Medulla oblongata (tissue), 1 donor: ENCODE results near the gene KRT82.

Source experiments
- DNase-seq: peaks from one replicate; pipeline ENCODE4 v3.0.0-alpha.2; 2015; ENCODE audit errors: extremely low spot score

Gene KRT82

DNA sequence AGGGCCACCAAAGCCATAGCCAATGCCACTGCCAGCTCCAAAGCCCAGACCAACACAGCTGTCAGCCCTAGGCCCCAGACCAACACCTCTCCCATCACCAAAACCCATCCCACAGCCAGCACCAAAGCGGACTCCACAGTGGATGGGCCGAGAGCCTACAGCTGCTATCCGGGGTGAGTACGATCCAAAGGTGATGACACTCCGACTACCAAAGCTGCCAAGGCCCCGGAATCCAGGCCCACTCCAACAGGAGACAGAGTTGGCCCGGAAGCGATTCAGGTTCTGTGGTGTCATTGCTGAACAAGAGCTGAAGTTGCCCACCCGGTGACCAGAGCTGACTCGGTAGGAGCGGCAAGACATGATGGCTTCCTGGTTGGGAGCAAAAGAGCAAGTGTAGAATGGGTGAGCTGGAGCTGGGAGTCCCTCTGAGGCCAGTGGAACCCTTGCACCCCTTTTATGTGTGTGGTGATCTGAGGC is 20.9 kb downstream of the KRT82 start, which contains the start of gene KRT84:
TSS of gene KRT84 (minus strand) at position 427 of the 477 bp plus-strand sequence. CDS start at position 360, 67 bp downstream.
- no peak for DNase-seq

DNA sequence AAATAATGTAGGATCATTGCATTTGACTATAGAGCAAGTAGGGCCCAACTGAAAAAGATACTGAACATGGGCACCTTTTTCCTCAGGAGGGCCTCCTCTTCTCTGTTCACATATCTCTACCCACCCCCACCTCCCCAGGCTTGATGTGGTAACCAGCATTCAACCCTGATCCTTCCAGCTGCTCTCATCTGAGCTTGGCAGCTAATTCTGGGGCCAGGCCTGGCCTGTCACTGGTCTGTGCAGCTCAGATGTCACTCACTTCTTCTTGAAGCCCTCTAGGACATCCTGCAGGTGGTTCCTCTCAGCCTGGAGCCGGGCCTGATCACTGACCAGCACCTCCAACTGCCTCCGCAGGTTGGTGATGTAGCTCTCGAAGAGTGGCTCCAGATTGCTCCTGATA is 22.8 kb downstream of the KRT82 start:
- no peak for DNase-seq

DNA sequence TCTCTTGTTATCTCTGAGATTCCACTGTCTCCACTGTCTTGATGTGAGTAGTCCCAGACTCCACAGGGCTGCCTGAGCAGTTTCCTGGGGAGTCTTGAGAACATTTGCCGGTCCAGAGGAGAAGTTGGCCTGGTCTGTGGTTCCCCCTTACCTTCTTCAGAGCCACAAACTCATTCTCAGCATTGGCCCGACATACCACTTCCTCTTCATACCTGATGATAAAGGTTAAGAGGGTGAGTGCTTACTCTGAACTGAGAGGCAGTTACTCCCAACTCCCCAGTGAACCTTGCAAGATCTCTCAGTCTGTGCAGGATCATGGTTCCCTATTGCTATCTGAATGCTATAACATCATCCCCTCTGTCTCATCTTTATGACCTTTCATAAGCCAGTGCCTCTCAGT is 23.3 kb downstream of the KRT82 start:
- DNase-seq = no peak

DNA sequence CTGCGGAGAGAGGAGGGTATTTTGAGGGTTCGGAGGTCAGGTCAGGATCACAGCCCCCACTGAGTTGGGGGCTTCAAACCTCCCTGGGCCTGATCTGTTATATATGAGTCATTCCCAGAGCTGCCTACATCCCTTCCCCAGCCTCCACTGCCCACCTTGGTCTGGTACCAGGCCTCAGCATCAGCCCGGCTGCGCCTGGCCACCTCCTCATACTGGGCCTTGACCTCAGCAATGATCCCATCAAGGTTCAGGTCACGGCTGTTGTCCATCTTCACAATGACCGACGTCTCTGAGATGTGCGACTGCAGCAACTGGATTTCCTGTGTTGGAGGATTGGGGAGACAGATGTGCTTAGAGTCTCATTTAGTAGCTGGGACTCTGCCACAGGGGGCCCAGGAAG is 24.9 kb downstream of the KRT82 start:
- no peak for DNase-seq

DNA sequence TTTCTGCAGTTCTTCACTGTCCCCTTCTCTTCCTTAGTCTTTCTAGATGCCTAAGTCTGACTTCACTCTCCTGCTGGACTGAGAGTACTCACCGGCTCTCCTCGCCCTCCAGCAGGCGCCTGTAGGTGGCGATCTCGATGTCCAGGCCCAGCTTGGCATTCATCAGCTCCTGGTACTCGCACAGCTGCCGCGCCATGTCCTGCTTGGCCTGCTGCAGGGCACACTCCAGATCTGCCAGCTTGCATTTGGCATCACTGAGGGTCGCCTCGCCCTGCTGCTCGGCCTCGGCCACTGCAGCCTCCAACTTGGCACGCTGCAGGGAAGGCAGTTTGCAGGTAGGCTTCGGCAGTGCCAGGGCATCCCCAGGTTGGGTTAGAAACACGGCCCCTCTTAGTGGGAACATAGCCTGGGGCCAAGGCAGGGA is 25.9 kb downstream of the KRT82 start:
- peak; percentile 63 for DNase-seq

DNA sequence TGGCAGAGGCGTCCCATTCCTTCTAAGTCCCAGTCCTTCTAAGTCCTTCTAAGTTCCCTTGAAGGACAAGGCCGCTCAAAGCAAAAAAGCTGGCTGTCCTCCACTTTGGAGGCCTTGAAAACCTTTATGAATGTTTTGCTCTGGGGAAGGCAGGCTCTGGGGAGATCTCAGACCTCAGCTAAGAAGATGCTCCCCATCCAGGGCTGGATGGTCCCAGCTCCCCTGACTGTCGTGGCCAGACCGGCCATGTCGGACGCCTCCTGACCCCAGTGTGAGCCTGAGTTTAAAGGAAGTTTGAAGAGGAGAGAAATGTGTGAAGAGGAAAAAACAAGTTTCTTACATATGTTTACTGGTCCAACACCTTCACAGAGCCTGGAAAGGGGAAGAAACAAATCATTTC is 26.6 kb downstream of the KRT82 start:
- DNase-seq = no peak

DNA sequence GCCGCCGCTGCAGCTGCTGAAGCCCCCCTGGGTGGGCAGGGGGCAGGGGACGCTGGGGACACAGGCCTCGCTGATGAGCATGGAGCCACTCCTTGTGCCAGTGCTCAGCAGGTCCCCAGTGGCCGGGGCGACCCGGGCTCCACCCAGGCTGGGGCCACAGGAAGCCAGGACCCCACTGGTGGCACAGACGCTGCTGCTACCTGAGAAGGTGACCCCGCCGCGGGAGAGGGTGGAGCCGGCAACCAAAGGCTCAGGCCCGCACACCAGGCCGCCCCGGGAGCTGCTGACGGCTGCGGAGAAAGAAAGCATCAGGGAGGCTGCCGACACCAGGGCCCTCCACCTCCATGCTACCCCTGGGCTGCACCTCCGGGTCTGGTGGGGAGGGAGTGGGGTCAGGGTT is 28.0 kb downstream of the KRT82 start:
- DNase-seq = no peak

DNA sequence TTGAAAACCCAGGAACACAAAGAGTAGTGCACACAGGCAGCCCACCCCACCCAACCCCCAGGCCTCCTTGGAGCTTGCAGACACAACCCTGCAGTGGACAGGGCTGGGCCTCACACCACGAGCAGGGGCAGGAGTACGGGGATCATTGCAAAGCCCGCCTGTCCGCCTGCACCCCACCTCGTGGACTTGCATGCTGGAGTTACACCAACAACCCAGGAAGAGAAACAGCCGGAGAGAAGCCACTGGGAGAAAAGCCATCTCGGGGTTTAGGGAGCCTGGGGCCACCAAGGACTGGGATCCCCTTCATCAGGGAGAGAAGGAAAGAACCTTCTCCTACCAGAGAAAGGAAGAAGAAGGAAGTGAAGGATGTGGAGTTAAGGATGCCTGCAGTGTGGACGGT is 28.9 kb downstream of the KRT82 start:
- no peak for DNase-seq

DNA sequence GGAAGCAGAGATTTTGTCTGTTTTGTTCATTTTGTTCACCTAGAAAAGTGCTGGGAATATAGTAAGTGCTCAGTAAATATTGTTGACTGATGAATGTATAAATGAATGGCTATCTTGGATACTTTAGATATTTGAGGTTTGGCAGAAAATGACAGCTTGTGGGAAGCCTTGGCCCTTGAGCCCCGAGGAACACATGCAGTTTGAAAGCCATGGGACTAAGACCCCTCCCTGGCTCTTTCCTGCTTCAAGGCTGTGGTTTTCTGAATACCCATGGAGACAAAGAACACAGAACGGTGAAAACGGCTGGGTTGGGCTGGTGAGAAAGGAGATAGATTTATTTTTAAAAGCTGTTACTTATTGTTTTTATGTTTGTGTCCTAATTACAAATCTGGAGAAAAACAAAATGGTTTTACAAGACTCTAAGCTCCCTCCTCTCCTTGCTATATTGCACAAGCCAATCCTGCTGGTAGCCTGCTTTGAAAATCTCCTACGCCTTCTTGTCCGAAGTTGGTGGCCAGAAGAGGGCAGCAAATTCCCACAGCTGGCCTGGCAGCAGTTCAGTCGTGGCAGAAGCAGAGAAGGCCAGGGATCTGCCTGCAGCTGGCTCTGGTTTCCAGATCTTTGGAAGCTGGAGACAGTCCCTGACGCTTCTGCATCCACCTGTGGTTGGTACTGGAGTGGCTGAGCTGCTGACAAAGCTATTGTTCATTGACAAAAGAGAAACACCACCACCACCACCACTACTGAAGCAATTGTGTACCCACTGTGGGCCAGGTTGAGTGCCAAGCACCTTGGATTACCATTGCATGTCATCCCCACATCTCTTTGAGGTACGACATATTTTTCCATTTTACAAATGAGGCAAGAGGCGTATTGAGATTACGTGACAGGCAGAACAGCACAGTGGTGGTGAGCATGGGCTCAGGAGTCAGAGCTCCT is 33.6 kb downstream of the KRT82 start:
- DNase-seq = peak; percentile 92

DNA sequence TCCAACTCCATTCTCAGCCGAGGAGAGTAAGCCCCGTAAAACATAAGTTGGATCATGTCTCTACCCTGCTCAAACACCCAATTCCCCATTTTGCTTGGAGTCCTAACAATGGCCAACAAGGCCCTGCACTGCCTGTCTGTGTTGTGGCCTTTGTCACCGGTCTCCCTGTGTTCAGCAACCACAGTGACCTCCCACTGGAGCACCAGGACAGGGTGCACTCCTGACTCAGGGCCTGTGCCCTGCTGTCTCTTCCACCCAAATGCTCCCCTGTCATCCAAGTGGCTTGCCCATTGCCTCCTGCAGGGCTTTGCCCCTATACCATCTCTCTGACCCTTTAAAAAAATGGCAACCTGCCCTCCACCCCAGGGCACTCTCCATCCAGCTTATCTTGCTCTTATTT is 34.4 kb downstream of the KRT82 start:
- no peak for DNase-seq

DNA sequence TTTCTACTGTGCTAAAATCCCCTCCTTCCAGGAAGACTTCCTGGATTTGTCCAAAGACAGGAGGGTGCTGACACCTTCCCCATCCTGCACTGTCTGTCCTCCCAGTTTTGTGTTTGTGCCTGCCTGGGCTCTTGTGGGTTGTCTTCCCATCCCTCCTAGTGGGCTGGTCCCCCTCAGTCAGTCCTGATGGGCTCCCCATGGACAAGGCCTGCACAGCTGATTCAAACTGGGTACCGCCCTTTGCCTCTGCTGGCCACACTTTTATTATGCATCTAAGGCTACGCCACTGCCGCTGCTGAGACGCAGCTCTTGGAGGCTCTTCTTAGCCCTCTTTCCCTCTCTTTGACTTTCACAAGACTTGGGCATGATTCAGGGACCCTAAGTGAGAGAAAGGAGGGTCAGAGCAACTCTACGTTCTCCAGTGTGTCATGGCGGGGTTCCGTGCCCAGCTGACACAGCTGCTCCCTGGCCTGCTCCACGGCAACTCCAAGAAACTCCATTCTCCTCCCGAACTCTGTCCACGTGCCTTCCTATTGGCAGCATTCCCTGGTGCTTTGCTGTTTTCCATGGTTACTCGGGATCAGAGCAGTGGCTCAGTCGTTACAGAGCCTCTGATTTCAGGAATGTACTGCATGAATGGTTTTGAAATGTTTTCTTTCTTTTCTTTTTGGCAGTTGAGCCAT is 35.1 kb downstream of the KRT82 start:
- DNase-seq = peak; percentile 91

DNA sequence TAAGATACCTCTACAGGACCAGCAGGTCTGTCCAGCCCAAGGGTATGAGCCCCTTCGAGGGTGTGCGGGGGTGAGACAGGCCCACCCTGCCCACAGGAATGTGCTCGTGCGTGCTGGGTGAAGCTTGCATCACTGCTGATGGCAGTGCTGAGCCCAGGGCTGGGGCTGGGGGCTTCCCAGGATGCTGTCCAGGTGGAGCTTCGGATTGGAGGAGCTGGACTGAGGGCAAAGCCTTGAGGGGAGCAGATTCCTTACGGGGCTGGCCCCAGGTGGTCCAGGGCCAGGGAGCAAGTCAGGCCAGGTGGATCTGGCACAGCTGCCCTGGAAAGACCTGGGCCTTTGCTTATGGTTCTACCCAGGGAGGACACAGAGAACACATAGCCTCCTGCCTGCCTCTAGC is 36.3 kb downstream of the KRT82 start:
- DNase-seq = no peak

DNA sequence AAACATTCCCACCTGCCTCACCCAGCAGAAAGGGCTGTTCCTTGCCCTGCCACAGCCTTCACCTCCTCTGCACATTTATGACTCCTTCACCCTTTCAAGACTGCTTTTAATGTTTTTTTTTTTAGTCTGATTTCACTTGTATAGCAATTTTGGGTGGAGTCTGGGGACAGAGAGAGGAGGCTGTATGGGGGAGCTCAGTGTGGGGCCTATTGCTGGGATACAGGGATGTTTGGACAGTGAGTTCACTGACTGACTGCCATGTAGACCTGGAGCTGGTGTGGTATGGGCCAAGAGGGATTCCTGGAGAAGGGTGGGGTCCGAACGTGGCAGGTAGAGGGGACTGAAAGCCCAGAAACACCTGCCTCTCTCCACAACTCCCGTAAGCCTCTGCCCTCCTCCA is 36.9 kb downstream of the KRT82 start:
- no peak for DNase-seq

DNA sequence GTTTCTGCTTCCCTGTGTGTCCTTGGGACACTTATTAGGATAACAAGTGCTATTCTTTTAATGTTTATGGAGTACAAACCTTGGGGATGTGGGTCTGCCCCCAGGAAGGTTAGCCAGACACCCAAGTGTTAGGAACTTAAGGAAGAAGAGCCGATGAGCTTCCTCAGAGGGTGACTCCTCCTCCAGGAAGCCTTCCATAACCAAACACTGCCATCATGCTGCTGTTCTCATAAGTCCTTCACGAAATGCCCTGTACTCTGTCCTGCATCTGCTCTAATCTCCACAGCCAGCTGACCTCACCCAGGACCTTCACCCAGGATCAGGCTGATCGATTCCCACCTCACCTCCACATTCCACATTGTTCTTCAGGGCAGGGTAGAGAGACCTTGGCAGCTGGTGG is 37.6 kb downstream of the KRT82 start:
- no peak for DNase-seq

DNA sequence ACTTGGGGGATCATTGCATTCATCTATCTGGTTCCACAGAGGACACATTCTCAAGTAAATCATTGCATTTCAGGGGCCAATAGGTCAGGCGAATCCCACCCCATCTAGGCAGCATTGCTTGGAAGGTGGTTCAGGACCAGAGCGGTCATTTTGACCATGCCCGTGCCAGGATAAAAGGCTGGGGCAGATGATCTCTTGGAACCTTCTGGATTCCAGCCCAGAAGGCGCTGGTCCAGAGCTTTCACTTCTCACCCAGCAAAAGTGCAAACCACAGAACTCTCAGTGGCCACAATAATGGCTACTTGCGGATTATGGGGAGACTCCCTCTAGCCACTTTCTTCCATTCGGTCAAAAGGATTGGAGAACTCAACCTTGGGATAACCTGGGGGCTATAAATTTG is 38.3 kb downstream of the KRT82 start:
- DNase-seq = no peak

DNA sequence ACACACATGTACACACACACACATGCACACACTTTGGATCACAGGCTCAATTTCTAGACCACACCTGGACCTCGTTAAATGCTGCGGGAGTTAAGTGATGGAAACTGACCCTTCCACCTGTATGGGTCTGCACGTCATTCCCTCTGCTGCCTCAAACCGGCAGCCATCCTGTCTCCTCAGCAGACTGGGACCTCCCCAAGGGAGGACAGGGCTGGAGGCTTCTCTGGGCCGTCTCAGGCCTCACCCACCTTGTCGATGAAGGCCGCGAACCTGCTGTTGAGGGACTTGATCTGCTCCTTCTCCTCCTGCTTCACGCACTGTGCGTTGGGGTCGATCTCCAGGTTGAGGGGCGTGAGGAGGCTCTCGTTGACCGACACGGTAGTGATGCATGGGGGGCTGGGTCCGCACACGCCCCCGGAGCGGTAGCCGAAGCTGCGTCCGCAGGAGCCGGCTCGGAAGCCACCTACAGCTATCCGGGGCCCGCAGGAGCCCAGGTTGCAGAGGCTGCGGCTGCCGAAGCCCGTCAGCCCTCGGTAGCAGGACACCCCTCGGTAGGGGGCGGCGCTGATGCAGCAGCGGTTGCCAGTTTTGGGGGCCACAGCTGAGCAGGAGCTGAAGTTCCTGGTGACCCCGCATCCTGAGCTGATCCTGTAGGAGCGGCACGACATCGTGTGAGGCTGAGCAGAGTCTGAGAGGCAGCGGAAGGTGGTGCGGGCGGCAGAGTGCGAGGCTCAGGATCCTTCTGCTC is 39.2 kb downstream of the KRT82 start, which contains the start of gene KRT85:
TSS of gene KRT85 (minus strand) at position 744 of the 748 bp plus-strand sequence. CDS start at position 668, 76 bp downstream.
- no peak for DNase-seq

DNA sequence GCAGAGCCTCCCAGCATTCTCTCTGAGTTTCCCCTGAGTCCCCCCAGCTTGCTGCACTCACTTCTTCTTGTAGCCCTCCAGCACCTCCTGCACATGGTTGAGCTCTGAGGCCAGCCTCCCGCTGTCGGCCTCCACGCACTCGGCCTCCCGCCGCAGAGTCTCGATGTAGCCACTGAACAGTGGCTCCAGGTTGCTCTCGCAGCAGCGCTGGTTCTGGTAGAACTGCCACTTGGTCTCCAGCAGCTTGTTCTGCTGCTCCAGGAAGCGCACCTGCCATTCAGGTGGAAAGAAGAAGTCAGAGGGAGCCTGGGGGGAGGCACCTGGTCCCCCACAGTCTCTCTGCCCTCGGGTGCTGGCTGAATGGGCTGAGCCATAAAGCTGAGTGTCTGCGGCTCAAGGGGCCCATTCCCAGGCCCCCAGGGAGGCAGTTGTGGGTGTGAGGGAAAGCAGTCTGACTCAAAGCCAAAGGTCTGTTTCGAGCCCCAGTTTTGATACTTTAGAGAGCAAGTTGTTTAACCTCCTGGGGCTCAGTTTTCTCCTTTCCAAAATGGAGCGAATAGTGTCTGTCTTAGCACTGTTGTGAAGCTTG is 41.1 kb downstream of the KRT82 start:
- no peak for DNase-seq

DNA sequence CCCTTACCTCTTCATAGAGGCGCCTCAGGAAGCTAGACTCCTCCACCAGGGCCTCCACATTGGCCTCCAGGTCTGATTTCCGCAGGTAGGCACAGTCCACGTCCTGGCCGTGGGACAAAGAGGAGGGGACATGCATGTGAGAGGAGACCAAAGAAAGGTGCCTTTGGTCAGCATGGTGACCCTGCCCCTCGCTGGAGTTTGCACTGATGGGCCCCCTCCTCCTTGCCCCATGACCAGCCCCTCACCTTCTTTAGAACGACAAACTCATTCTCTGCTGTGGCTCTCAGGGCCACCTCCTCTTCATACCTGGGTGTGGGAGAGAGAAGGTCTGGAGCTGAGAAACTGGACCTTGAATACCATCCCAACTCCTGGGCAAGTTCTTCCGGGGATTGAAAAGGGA is 42.1 kb downstream of the KRT82 start:
- DNase-seq = no peak

DNA sequence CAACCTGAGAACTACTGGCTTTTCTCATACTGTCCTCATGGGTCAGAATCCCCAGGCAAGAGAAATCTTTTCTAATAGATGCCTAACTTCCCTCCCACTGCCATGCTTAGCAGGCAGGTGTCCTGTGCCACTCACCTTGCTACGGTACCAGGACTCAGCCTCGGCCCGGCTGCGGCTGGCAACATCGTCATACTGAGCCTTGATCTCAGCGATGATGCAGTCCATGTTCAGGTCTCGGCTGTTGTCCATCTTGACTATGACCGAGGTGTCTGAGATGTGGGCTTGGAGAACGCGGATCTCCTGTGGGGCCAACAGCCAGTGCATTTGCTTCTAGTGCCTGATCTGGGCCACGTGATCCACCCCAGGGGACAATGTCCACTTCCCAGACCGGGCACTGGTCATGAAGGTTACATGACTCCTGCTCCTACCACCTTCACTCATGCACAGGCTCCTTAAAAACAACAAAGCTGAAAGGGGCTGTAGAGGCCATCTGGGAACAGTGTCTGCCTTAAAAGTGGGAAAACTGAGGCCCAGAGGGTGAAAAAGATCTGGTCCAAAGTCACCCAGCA is 42.9 kb downstream of the KRT82 start:
- DNase-seq = no peak

DNA sequence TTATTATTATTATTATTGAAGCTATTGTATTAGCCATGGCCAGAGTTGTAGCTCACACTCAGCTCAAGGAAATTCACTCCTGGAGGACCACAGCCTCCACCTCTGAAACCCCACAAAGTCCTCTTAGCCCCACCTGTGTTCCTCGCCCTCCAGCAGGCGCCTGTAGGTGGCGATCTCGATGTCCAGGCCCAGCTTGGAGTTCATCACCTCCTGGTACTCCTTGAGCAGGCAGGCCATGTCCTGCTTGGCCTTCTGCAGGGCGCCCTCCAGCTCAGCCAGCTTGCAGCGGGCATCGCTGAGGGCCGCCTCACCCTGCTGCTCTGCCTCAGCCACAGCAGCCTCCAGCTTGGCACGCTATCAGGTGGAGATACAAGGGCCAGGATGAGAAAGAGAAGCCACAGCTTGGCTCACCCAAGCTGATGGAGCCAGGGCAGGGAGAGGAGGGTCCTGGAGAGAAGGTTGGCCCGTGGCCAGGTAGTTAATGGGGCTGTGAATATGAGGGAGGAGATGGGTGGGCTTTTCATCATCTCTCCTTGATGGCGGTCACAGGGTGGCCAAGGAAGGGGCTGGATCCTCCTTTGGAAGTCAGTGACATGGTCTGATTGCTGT is 43.9 kb downstream of the KRT82 start:
- DNase-seq = no peak

DNA sequence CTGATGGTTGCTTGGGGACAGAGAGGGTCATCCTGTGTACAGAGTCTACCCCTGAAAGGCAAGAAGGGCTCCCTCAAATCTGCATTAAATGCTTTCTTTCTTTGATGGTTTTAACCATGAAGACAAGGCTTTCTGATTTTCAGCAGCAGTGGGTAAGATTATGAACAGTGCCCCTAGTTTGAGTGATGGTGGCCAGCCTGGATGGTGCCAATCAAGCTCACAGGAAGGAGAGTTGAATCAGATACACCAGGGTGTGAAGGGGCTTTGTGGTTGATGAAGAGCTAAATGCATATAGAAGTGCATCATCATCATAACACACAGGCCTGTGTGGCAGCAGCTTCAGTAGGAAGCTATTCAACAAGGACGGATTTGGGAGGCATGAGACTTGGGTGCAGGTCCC is 44.6 kb downstream of the KRT82 start:
- no peak for DNase-seq
